Neural progenitor cell (in vitro differentiated cells): ENCODE measurements around the gene HYLS1.

Source experiments
- CTCF ChIP-seq: fragments of 200-600 bp; sonication (generic); IDR thresholded peaks from 2 replicates; pipeline ENCODE4 v1.5.1; 2017; ENCODE audit warnings: antibody characterized with exemption, mild to moderate bottlenecking
- EZH2 ChIP-seq: fragments of 200-600 bp; sonication (generic); IDR thresholded peaks from 2 replicates; pipeline ENCODE4 v1.6.1; 2017; ENCODE audit warnings: antibody characterized with exemption, mild to moderate bottlenecking, moderate library complexity

- TF ChIP-seq CTCF (peak; percentile 84), EZH2 (no peak)
These were observed 12.8 kb upstream of the HYLS1 start for GRCh38 chr11:125874556-125875124.
